Measurements from ENCODE around the gene PTPRN2.

PTPRN2 gene

GRCh38 chr7:158476331-158476932 lies 111.2 kb downstream of the PTPRN2 start:
- TF ChIP-seq CTCF (IDR thresholded peaks at IDR 0.05; ENCODE audit: control insufficient read depth, extremely low read depth, insufficient read depth) = no peak
- H3K4me3 ChIP-seq (ENCODE audit: low read depth, low read length) = no peak overlapping the region
- DNase-seq (ENCODE audit: low read depth) = no peak

GRCh38 chr7:158475679-158476052 lies 112.0 kb downstream of the PTPRN2 start:
- DNase-seq (ENCODE audit: low read depth) = no peak
- no peak for TF ChIP-seq CTCF (IDR thresholded peaks at IDR 0.05; ENCODE audit: control insufficient read depth, extremely low read depth, insufficient read depth)
- H3K4me3 ChIP-seq (ENCODE audit: low read depth, low read length) = no peak overlapping the region

- DNase-seq (ENCODE audit: low read depth) = no peak
- no peak overlapping the region for H3K4me3 ChIP-seq (ENCODE audit: low read depth, low read length)
- no peak for TF ChIP-seq CTCF (IDR thresholded peaks at IDR 0.05; ENCODE audit: control insufficient read depth, extremely low read depth, insufficient read depth)
These were observed 112.5 kb downstream of the PTPRN2 start for GRCh38 chr7:158475036-158475678.

DNA sequence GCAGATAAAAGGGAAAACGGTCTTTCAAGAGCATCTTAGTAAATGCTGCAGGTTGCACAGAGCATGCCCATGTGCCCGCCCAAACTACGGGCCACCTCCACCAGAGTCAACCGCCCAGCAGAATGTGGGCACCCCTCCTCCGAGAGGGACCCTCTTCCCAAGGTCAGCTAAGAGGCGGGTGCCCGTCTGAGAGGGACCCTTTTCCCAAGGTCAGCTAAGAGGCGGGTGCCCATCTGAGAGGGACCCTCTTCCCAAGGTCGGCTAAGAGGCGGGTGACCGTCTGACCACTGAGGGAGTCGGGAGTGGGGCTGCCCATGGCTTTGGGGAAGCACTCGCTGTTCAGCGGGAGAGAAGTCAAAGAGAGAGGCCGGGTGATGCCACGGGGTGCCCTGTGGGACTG lies 113.1 kb downstream of the PTPRN2 start:
- DNase-seq (ENCODE audit: low read depth) = no peak
- TF ChIP-seq CTCF (IDR thresholded peaks at IDR 0.05; ENCODE audit: control insufficient read depth, extremely low read depth, insufficient read depth) = no peak
- H3K4me3 ChIP-seq (ENCODE audit: low read depth, low read length) = no peak overlapping the region

DNA sequence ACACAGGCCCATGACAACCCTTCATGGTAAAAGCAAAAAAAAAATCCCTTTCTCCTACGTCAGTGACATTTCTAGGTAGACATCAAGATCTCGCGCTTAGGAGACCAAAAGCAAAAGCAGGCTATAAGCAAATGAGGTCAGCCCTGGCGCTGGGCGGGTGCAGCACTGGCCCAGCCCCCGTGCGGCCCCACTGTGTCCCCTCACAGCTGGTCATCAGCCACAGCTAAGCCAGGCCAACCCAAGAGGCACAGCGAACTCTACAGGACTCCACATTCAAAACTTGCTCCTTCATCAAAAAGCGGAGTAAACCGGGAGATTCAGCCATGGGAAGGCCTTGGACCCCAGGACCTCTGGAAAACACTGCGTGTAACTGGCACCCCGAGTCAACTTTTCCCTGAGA lies 113.7 kb downstream of the PTPRN2 start:
- no peak for TF ChIP-seq CTCF (IDR thresholded peaks at IDR 0.05; ENCODE audit: control insufficient read depth, extremely low read depth, insufficient read depth)
- no peak overlapping the region for H3K4me3 ChIP-seq (ENCODE audit: low read depth, low read length)
- no peak for DNase-seq (ENCODE audit: low read depth)

DNA sequence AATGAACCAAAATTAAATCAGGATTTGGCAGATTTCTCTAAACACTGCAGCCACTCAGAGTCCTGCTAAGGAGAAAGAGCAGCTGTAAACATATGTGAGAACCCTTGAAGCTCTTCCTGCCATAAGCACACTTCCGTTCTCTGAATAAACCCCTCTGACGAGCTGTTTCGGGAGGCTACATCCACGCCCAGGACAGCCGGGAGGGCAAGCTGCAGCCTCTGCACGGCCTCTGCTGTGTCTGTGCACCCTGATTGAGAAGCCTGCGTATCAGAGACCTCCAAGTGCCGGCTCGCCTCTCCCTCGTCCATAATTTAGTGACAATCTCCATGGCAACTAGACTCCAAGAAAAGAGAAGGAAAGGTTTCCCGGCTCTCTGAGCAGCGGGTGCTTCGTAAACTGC lies 114.4 kb downstream of the PTPRN2 start:
- DNase-seq (ENCODE audit: low read depth) = no peak
- H3K4me3 ChIP-seq (ENCODE audit: low read depth, low read length) = no peak overlapping the region
- no peak for TF ChIP-seq CTCF (IDR thresholded peaks at IDR 0.05; ENCODE audit: control insufficient read depth, extremely low read depth, insufficient read depth)

- no peak for TF ChIP-seq CTCF (IDR thresholded peaks at IDR 0.05; ENCODE audit: control insufficient read depth, extremely low read depth, insufficient read depth)
These were observed 115.0 kb downstream of the PTPRN2 start for GRCh38 chr7:158472596-158472995.

More at GRCh38 chr7:158472596-158472995, 115.0 kb downstream of the PTPRN2 start:
- no peak for DNase-seq (ENCODE audit: low read depth)
- no peak overlapping the region for H3K4me3 ChIP-seq (ENCODE audit: low read depth, low read length)

All from LNCaP clone FGC (cell line).